HG03432 (cell line): ENCODE results near the gene PRSS1.
A peak's percentile ranks its signal among the peaks of the same experiment; 100 is the strongest.
"Not testable (repeated sequence)": the region's sequence is repeated elsewhere in the genome, so short reads cannot be mapped to it uniquely, and the experiment has no call there.

Experiments
- ATAC-seq: cut with Tn5 transposase; IDR thresholded peaks from one replicate; pipeline ENCODE4 v1.9.1; 2021; ENCODE audit warnings: mild to moderate bottlenecking, moderate library complexity; ENCODE audit not compliant: unreplicated experiment

PRSS1 gene

DNA sequence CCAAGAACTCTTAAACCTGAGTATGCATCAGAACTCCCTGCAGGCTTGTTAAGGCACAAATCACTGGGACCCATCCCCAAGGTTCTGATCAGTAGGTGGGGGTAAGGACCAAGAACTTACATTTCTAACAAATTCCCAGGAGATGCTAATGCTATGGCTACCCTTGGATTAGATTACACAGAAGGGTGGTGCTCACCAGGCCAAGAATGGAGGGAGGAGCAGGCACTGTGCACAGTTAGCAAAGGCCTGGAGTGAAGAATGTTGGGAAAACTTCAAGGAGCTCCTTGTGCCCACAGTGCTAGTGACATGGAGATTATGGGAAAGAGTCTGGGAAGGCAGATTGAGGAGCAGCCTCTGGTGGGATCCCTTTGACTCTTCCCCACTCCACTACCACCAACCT, 23.4 kb downstream of the PRSS1 start:
- no peak for ATAC-seq

DNA sequence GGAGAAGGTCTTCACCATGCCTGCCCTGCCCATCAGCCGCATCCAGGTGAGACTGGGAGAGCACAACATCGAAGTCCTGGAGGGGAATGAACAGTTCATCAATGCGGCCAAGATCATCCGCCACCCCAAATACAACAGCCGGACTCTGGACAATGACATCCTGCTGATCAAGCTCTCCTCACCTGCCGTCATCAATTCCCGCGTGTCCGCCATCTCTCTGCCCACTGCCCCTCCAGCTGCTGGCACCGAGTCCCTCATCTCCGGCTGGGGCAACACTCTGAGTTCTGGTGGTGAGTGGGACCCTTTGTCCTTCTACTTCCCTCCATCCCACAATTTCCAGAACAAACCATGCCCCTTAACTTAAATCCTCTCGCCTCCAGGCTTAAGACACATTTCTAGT, 24.0 kb downstream of the PRSS1 start:
- ATAC-seq, result no peak

DNA sequence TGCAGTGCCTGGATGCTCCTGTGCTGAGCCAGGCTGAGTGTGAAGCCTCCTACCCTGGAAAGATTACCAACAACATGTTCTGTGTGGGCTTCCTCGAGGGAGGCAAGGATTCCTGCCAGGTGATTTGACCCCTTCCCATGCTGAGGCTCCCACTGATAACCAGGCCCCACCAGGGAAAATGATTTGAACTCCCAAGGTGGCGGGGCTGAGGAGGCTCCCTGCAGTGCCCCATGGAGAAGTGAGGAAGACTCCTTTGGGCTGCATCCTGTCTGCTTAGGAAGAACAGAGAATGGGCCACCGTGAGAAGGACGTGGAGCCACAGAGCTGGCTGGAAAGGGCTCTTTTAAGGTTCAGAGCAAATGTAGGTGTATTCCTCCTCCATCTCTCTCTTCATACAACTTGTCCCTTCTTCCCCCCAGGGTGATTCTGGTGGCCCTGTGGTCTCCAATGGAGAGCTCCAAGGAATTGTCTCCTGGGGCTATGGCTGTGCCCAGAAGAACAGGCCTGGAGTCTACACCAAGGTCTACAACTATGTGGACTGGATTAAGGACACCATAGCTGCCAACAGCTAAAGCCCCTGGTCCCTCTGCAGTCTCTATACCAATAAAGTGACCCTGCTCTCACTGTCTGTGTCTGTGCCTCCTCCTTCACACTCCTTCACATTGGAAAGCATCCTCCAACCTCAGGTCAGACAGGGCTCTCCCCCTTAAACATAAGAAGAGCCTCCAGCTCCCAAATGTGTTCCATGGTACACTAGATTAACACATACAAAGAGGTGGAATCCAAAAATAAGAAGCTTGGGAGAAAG, 24.9 kb downstream of the PRSS1 start:
- no peak for ATAC-seq

DNA sequence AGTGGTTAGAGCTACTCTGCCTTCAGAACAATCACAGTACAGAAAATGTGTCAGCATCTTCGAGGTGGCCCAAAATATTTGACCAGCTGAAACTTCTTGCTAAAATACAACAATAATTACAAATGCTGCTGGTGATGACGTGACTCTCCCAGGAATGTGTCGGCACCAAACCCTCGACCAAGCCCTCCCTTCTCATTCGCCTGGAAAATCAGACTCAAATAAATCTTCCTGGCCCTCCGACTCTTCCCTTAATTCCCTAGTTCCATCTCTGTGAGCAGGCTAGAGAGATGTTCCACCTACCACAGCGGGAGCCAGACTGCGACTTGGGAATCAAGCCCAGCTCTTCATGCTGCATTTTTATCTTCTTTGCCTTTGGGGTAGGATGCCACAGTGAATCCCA, 25.6 kb downstream of the PRSS1 start:
- no peak for ATAC-seq

DNA sequence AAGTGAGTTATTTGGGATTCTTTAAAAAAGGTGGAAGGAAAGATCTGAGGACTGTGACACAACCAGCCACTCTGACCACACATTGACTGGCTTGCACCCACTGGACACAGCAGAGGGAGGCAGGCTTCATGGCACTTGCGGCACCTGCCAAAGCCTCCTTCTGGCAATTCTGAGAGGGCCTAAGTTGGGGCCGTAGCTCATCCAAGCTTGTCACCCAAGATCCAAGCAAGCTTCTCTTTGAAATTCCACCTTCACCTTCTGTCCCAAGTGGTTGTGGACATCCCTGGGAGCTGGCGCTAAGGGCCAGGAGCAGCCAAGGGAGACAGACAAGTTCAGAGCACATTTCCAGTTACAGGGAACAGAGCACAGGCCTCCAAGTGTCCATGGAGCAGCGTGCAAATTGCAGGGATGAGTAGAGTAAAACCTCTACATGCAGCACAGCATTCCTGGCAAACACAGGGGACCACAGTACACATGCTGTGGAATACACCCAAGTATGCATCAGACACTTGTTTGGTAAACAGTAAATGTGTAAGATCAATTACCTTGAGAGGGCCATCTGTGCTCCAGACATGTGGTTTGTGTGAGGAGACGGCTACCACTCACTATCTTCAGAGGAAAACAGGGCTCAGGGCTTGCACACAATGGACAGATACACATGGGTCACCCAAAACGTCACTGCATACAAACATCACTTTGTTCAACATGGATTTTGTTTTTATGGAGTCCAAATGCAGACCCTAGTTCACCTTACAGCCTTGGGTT, 26.3 kb downstream of the PRSS1 start:
- ATAC-seq, result not testable (repeated sequence)

DNA sequence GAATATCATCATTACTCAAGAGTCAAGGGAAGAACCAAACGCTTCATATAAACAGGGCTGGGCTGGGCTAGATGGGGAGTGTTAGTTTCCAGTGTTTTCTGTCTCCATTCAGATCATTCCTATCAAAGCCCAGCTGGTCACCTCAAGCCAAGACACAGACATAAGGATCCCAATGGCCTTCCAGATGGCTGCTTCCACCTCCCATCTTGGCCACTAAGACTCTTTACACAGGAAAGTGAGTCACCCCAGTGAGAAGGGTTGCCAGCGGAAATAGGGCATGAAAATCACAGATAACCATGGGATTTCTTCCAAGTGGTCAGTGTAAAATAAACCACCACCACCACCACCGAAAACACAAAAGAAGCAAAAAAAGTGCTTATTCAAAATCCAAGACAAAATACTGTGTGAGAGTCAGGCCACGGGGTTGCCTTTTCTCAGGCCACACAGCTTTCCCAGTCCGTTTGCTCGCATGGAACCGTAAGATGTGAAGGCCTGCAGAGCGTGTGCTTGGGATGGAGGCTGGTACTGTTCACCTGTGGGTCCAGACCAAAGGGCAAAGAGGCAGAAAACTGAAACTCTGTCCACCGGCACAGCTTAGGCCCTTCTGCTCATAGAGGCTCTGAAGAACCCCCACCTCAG, 27.1 kb downstream of the PRSS1 start:
- ATAC-seq, result no peak

DNA sequence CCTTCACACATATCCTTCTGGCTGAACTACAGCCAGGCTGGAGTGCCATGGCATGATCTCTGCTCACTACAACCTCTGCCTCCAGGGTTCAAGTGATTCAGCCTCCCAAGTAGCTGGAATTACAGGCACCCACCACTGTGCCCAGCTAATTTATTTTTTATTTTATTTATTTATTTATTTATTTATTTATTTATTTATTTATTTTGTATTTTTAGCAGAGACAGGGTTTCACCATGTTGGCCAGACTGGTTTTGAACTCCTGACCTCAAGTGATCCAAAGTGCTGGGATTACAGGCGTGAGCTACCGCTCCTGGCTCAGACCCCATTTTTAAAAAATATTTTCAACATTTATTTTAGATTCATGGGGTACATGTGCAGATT, 27.6 kb downstream of the PRSS1 start:
- ATAC-seq, result not testable (repeated sequence)

DNA sequence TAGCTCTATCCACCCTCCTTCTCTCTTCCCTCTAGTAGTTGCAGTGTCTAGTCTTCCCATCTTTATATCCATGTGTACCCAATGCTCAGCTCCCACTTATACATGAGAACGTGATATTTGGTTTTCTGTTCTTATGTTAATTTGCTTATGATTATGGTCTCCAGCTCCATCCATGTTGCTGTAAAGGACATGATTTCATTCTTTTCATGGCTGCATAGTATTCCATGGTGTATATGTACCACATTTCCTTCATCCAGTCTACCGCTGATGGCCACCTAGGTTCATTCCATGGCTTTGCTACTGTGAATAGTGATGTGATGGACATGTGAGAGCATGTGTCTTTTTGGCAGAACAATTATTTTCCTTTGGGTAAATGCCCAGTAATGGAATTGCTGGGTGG, 28.0 kb downstream of the PRSS1 start:
- no peak for ATAC-seq

DNA sequence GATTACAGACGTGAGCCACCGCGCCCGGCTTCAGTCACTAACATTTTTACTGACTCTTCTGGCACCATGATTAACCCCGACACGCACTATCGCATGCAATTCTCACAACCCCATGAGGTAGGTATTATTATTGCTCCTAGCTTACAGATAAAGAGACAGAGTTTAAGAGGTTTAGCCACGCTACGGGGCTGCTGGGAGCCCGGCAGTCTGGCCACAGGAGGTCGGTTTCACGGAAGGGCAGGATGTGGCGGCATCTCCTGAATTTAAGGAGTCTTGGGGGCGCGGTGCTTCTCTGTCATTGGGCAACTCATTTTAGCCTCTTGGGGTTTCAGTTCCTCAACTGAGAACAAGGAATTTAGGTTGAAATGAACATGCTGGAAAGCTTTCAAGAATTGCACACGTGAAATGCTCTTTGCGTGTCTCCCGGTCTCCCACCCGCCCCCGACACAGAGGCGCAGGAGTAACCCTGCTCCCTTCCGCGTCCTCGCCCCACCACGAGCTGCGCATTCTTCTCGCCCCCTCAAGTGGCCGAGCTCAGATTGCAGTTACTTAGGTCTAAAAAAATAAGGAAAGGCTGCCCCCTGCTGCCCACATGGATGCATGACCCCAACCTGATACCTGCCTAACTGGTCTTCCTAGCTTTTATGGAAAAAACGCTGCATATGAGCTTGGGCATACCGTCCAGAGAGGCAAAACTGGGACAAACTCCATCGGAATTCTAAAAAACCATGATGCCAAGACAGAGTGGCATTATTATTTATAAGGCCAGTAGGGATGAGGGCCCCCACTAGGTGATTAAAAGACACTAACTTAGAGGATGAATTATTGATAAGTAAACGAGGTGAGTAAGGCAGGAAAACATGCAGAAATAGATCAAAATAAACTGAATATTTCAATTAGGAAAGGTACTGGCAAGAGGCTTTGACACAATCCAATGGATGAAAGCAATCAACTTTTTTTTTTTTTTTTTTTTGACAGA, 33.9 kb downstream of the PRSS1 start:
- ATAC-seq, result peak; percentile 93

DNA sequence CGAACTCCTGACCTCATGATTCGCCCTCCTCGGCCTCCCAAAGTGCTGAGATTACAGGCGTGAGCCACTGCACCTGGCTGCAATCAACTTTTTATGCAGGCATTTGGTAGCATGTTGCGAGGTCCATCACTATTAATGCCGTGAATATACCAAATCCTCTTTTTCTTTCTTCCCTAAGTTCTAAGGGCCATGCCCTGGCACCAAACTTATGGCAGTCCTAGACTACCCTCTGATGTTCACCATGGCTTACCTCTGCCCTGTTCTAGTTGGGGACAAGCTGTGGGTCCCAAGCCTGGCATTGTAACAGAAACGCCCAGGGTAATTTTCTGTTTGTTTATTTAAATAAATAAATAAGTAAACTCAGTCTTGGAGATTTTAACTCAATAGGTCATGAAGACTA, 34.8 kb downstream of the PRSS1 start:
- no peak for ATAC-seq

DNA sequence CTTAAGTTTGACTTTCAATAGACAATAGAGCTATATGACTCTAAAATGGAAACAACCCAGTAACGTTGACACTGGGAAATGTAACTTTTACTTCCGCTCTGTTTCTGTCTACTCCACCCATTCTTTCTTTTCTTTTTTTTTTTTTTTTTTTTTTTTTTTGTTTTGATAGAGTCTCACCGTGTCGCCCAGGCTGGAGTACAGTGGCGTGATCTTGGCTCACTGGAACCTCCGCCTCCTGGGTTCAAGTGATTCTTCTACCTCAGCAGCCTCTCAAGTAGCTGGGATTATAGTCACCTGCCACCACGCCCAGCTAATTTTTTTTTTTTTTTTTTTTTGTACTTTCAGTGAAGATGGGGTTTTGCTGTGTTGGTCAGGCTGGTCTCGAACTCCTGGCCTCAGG, 35.4 kb downstream of the PRSS1 start:
- ATAC-seq, result no peak

DNA sequence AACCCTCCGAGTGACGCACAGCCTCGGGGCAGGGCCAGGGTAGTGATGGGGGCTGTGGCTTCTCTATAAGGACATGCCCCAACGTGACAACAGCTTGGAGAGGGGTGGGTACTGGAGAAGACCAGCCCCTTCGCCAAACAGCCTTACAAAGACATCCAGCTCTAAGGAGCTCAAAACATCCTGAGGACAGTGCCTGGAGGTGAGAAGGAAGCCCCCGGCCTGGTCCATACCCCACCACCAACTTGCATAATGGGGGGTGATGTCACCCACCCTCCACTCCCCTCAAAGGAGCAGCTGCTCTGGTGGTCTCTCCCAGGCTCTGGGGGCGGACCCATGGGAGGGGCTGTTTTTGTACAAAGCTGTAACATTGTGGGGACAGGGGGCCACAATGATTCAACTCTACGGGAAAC, 36.6 kb downstream of the PRSS1 start:
- no peak for ATAC-seq

DNA sequence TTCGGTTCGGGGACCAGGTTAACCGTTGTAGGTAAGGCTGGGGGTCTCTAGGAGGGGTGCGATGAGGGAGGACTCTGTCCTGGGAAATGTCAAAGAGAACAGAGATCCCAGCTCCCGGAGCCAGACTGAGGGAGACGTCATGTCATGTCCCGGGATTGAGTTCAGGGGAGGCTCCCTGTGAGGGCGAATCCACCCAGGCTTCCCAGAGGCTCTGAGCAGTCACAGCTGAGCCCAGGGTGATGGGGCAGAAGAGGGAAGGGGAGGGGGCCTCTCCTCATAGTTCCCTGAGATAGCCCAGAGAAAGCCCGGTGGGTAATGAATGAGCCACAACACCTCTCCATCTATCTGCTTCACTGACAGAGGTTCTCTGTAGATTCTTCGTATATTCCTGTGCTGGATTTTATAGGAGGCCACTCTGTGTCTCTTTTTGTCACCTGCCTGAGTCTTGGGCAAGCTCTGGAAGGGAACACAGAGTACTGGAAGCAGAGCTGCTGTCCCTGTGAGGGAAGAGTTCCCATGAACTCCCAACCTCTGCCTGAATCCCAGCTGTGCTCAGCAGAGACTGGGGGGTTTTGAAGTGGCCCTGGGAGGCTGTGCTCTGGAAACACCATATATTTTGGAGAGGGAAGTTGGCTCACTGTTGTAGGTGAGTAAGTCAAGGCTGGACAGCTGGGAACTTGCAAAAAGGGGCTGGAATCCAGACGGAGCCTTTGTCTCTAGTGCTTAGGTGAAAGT, 37.9 kb downstream of the PRSS1 start:
- ATAC-seq, result no peak

DNA sequence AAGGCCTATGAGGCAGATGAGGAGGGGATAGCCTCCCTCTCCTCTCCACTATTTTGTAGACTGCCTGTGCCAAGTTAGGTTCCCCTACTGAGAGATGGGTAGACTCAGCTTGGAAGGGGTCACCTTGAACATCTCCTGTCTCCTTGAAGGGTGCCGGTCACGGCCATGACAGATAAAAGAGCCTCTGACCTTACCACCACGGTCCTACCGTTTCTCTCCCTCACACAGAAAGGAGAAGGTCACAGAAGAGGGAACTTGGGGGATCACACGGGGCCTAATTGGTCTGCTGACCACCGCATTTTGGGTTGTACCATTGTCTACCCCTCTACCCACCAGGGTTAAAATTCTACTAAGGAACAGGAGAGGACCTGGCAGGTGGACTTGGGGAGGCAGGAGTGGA, 38.5 kb downstream of the PRSS1 start:
- no peak for ATAC-seq

DNA sequence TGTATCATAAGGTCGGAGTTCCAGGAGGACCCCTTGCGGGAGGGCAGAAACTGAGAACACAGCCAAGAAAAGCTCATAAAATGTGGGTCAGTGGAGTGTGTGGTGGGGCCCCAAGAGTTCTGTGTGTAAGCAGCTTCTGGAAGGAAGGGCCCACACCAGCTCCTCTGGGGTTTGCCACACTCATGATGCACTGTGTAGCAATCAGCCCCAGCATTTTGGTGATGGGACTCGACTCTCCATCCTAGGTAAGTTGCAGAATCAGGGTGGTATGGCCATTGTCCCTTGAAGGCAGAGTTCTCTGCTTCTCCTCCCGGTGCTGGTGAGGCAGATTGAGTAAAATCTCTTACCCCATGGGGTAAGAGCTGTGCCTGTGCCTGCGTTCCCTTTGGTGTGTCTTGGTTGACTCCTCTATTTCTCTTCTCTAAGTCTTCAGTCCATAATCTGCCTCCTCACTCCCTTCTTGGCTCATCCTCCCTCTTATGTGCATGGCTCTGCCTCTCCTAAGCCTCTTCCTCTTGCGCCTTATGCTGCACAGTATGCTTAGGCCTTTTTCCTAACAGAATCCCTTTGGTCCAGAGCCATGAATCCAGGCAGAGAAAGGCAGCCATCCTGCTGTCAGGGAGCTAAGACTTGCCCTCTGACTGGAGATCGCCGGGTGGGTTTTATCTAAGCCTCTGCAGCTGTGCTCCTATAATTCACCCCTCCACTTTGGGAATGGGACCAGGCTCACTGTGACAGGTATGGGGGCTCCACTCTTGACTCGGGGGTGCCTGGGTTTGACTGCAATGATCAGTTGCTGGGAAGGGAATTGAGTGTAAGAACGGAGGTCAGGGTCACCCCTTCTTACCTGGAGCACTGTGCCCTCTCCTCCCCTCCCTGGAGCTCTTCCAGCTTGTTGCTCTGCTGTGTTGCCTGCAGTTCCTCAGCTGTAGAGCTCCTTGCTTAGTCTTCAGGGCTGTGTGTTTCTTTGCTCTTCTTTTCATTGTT, 39.3 kb downstream of the PRSS1 start:
- no peak for ATAC-seq

DNA sequence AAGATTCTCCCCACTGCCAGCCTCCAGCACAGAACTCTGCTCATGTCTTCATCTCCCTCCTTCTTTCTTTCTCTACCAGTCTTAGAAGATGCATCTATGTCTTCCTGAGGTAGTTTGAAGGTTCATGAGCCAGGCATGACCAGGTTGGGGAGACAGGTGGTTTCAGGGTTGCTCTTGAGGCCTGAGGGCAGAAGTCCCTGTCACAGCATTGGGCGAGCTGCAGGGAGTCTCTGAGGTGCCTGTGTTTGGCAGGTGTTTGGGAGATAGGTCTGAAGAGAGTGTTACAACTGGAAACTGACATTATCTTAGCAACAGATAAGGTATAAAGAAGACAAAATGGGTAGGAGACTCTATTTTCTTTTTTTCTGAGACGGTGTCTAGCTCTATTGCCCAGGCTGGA, 40.2 kb downstream of the PRSS1 start:
- ATAC-seq, result no peak

DNA sequence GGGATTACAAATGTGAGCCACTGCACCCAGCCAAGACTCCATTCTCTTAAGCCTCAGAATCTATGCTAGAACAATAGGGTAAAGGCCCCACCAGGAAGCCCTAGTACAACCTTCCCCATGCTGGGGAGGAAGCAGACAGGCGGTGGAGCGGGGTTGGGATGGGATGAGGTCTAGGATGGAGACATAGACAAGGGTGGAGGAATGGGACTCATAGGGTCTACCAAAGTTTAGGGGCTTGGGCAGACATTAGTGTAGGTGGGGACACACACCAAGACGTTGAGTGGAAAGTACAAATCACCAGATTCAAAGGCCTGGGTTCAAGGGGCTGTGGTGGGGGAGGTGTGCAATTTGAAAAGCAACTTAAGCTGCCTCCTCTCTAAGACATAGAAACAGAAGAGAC, 40.8 kb downstream of the PRSS1 start:
- no peak for ATAC-seq

DNA sequence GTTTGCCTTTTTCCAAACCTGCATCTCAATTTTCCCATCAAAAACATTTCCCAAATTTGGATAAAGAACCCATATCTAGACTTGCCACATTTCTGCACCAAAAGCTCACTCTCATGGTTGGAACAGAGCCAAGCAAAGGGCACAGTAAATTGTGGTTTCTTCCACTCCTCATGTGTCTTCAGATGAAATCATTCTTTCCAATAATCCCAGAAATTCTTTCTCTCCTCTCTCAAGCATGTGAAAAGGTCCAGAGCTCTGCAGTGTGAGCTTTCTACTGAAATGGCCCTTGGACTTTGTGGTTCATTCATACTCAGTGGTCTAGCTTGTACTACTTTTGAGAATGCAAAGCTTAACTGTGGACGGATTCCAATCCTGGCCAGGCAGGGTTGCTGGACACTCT, 41.3 kb downstream of the PRSS1 start:
- no peak for ATAC-seq

DNA sequence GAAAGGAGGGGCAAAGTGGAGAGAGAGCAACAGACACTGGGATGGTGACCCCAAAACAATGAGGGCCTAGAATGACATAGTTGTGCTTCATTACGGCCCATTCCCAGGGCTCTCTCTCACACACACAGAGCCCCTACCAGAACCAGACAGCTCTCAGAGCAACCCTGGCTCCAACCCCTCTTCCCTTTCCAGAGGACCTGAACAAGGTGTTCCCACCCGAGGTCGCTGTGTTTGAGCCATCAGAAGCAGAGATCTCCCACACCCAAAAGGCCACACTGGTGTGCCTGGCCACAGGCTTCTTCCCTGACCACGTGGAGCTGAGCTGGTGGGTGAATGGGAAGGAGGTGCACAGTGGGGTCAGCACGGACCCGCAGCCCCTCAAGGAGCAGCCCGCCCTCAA, 42.2 kb downstream of the PRSS1 start:
- ATAC-seq, result no peak
